Measurements from ENCODE around the gene RNF6. TPM values are rescaled to one million over a fixed set of nuclear protein-coding genes. Genes with fewer than 3 reads are reported as not detected.
A peak's percentile ranks its signal among the peaks of the same experiment; 100 is the strongest.

Gene RNF6
- total RNA-seq, 1 donor from 2014 or later, result 33.5 TPM

DNA sequence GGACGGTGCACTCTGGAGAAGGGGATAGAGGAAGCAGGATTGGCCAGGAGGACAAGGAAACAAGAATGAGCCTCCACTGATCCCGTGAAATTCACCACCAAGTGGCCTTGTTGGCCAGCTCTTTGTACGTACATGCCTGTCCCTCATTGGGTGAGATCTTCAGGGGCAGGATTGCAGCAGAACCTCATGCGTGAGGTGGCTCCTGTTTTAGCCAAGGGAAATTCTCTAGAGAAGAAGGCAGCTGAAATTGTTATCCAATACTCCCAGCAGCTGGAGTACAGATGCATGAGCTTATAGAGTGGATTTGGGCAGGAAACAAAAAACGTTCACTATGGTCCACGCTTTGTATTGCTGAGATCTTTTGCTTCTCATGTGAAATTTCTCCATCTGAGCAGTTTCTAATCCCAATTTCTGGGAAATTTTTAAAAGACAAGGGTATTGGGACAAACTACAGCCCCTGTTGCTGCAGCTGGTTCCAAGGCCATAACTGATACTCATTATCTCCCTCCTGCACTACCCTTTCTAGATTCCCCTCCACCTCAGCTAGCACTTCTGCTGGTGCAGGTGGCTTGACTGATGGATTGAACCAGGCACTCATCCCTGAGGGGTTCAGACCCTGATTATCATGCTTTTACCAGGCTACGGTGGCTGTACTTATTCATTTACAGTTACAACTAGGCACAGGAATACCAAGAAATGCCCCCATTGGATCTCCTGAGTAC, 3.9 kb upstream of the RNF6 start:
- Mint-ChIP-seq H3K4me3 (ENCODE audit: unreplicated experiment) (no peak overlapping the region), H3K4me1 (ENCODE audit: unreplicated experiment) (peaks cover 15% of the 10 kb centered on the region), H3K36me3 (ENCODE audit: unreplicated experiment) (no peaks in the 10 kb centered on the region), H3K9me3 (ENCODE audit: unreplicated experiment) (no peaks in the 10 kb centered on the region), H3K27me3 (ENCODE audit: unreplicated experiment) (peaks cover 6% of the 10 kb centered on the region), H3K27ac (ENCODE audit: unreplicated experiment) (no peak overlapping the region)
- no peak for DNase-seq (ENCODE audit: extremely low spot score, unreplicated experiment)
- TF ChIP-seq, protein P1, sequence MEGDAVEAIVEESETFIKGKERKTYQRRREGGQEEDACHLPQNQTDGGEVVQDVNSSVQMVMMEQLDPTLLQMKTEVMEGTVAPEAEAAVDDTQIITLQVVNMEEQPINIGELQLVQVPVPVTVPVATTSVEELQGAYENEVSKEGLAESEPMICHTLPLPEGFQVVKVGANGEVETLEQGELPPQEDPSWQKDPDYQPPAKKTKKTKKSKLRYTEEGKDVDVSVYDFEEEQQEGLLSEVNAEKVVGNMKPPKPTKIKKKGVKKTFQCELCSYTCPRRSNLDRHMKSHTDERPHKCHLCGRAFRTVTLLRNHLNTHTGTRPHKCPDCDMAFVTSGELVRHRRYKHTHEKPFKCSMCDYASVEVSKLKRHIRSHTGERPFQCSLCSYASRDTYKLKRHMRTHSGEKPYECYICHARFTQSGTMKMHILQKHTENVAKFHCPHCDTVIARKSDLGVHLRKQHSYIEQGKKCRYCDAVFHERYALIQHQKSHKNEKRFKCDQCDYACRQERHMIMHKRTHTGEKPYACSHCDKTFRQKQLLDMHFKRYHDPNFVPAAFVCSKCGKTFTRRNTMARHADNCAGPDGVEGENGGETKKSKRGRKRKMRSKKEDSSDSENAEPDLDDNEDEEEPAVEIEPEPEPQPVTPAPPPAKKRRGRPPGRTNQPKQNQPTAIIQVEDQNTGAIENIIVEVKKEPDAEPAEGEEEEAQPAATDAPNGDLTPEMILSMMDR (IDR thresholded peaks at IDR 0.05), result no peak

DNA sequence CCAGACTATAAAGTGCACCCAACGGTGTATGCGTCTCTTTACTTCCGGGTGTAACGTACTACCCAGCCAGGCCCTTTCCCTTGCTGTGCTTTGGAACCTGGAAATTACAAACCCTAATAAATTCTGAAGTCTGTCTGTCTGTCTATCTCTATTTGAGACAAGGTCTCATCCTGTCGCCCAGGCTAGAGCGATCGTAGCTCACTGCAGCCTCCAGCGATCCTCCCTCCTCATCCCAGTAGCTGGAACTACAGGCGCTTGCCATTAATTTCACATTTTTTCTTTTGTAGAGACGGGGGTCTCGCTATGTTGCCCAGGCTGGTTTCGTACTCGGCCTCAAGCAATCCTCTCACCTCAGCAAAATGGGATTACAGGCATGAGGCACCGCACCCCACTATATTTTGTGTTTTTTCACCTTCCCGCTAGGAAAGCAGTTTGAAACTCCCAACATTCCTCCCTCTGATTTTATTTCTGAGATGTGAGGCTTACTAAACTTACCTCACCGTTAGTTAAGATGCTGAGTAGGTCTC, 469 bp upstream of the RNF6 start:
- peaks cover 32% of the 10 kb centered on the region for H3K4me1 Mint-ChIP-seq (ENCODE audit: unreplicated experiment)
- H3K36me3 Mint-ChIP-seq (ENCODE audit: unreplicated experiment), result peaks cover 14% of the 10 kb centered on the region
- no peaks in the 10 kb centered on the region for H3K9me3 Mint-ChIP-seq (ENCODE audit: unreplicated experiment)
- H3K4me3 Mint-ChIP-seq (ENCODE audit: unreplicated experiment), result peak overlapping the region; percentile 98
- no peak for DNase-seq (ENCODE audit: extremely low spot score, unreplicated experiment)
- peaks cover 6% of the 10 kb centered on the region for H3K27me3 Mint-ChIP-seq (ENCODE audit: unreplicated experiment)
- peak overlapping the region; percentile 99 for H3K27ac Mint-ChIP-seq (ENCODE audit: unreplicated experiment)
- TF ChIP-seq, protein P1 (IDR thresholded peaks at IDR 0.05), result no peak

DNA sequence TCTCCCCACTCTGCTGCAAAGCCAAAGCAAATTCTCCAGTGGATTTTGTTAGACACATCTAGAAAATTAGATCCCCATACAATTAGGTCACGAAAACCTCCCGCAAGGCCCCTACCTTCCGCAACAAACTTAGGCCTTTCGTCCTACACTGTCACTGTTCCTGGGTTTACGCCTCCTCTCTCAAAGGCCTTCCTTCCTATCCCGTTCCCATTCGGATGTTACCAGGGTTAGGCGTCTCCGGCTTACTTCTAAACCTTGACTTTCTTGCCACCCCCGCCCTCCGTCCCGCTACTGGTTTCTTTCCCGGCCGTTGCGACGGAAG, 754 bp downstream of the RNF6 start:
- Mint-ChIP-seq H3K4me1 (ENCODE audit: unreplicated experiment) (peaks cover 32% of the 10 kb centered on the region), H3K36me3 (ENCODE audit: unreplicated experiment) (peaks cover 21% of the 10 kb centered on the region), H3K9me3 (ENCODE audit: unreplicated experiment) (no peaks in the 10 kb centered on the region), H3K27me3 (ENCODE audit: unreplicated experiment) (peaks cover 5% of the 10 kb centered on the region), H3K4me3 (ENCODE audit: unreplicated experiment) (peak overlapping the region; percentile 98), H3K27ac (ENCODE audit: unreplicated experiment) (peak overlapping the region; percentile 99)
- DNase-seq (ENCODE audit: extremely low spot score, unreplicated experiment), result no peak
- TF ChIP-seq, protein P1 (IDR thresholded peaks at IDR 0.05), result no peak

DNA sequence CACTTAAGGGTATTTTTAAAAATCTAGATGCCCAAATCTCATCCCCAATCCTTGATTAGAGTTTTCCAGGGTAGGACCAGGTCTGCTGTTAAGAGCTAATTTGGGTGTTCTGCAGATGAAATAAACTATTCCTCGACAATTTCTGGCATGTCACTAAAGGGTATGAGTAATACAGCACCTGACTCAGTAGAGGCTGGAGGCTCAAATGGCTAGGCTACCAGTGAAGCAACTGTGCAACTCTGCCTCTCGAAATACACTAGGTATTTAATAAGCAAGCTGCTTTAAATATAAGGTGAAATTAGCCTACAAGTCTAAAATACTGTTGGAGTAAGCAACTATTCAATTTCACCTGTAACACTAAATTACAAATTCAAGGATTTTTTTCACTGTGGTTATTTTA, 1.5 kb downstream of the RNF6 start:
- Mint-ChIP-seq H3K27ac (ENCODE audit: unreplicated experiment) (peak overlapping the region; percentile 38), H3K4me3 (ENCODE audit: unreplicated experiment) (peak overlapping the region; percentile 98), H3K9me3 (ENCODE audit: unreplicated experiment) (no peaks in the 10 kb centered on the region), H3K36me3 (ENCODE audit: unreplicated experiment) (peaks cover 22% of the 10 kb centered on the region), H3K4me1 (ENCODE audit: unreplicated experiment) (peaks cover 32% of the 10 kb centered on the region), H3K27me3 (ENCODE audit: unreplicated experiment) (peaks cover 3% of the 10 kb centered on the region)
- no peak for DNase-seq (ENCODE audit: extremely low spot score, unreplicated experiment)
- TF ChIP-seq, protein P1 (IDR thresholded peaks at IDR 0.05), result no peak

DNA sequence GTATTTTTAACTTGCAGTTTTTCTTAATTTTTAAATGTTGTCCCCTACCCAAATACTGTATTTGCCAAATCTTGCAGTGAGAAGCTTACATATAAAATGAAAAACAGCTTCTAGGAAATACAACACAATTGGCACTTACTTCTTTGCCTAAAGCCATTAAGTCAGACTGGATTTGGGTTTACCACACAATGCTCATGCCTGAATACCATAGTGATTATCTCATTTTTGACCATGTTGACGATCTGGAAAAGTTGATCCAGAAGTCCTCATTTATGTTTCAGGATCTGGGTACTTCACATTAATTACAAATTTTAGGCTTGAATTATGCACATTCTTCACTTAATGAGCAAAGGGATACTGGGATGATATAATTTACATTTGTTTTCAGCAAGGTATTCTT, 2.4 kb downstream of the RNF6 start:
- H3K4me3 Mint-ChIP-seq (ENCODE audit: unreplicated experiment), result peak overlapping the region; percentile 98
- TF ChIP-seq, protein P1 (IDR thresholded peaks at IDR 0.05), result no peak
- DNase-seq (ENCODE audit: extremely low spot score, unreplicated experiment), result no peak

More for the DNA sequence above, 2.4 kb downstream of the RNF6 start:
- no peak overlapping the region for H3K27ac Mint-ChIP-seq (ENCODE audit: unreplicated experiment)
- H3K9me3 Mint-ChIP-seq (ENCODE audit: unreplicated experiment), result no peaks in the 10 kb centered on the region
- H3K36me3 Mint-ChIP-seq (ENCODE audit: unreplicated experiment), result peaks cover 30% of the 10 kb centered on the region
- H3K27me3 Mint-ChIP-seq (ENCODE audit: unreplicated experiment), result no peaks in the 10 kb centered on the region
- H3K4me1 Mint-ChIP-seq (ENCODE audit: unreplicated experiment), result peaks cover 32% of the 10 kb centered on the region
